Osteoblast (primary cell): ENCODE data around the gene SEMA6C. TPM values are rescaled to one million over a fixed set of nuclear protein-coding genes. Genes with fewer than 3 reads are reported as not detected.
A peak's percentile ranks its signal among the peaks of the same experiment; 100 is the strongest.

ENCODE experiments used
- DNase-seq: peaks from one replicate; pipeline ENCODE4 v3.0.0; 2011; ENCODE audit warnings: low spot score, mixed read lengths; ENCODE audit not compliant: insufficient read length; ENCODE audit errors: missing footprints
- H2AFZ ChIP-seq: 2 replicates; pipeline ENCODE4 v1.6.0; 2011; ENCODE audit warnings: mild to moderate bottlenecking, low read length
- H3K27ac ChIP-seq: 2 replicates; pipeline ENCODE4 v1.5.1; 2011; ENCODE audit warnings: mild to moderate bottlenecking, low read depth, low read length, moderate library complexity
- H3K27me3 ChIP-seq: 2 replicates; pipeline ENCODE4 v1.6.0; 2012; ENCODE audit warnings: mild to moderate bottlenecking, control low read depth, inconsistent platforms, low read length, moderate library complexity; ENCODE audit not compliant: insufficient read depth
- H3K36me3 ChIP-seq: 2 replicates; pipeline ENCODE4 v1.5.1; 2011; ENCODE audit warnings: mild to moderate bottlenecking, low read length, control low read depth, moderate library complexity; ENCODE audit not compliant: insufficient read depth
- H3K4me1 ChIP-seq: 2 replicates; pipeline ENCODE4 v1.5.1; 2011; ENCODE audit warnings: mild to moderate bottlenecking, low read length, control low read depth, moderate library complexity; ENCODE audit not compliant: insufficient read depth
- H3K4me2 ChIP-seq: 2 replicates; pipeline ENCODE4 v1.6.0; 2011; ENCODE audit warnings: mild to moderate bottlenecking, low read length; ENCODE audit not compliant: insufficient read depth
- H3K4me3 ChIP-seq: fragments of 200-600 bp; sonication (generic); 3 replicates; pipeline ENCODE4 v1.5.1; 2012; ENCODE audit warnings: mild to moderate bottlenecking, low read length, inconsistent platforms; ENCODE audit not compliant: insufficient read depth
- H3K79me2 ChIP-seq: 2 replicates; pipeline ENCODE4 v1.6.0; 2012; ENCODE audit warnings: mild to moderate bottlenecking, low read length, control low read depth, inconsistent platforms; ENCODE audit not compliant: insufficient read depth
- H3K9me3 ChIP-seq: 2 replicates; pipeline ENCODE4 v1.5.1; 2011; ENCODE audit warnings: low read depth, low read length, control low read depth
- H4K20me1 ChIP-seq: 2 replicates; pipeline ENCODE4 v1.6.0; 2012; ENCODE audit warnings: mild to moderate bottlenecking, low read length, control low read depth; ENCODE audit not compliant: insufficient read depth
- CTCF ChIP-seq: IDR thresholded peaks from 2 replicates; pipeline ENCODE4 v1.5.1; 2011; ENCODE audit warnings: mild to moderate bottlenecking, low read depth, low read length, moderate library complexity; ENCODE audit errors: extremely low read depth
- total RNA-seq: library from RNA; depleted of rRNA; stranded (reverse); fragments of >200 nt; gene quantifications from 2 replicates; pipeline ENCODE4 v1.2.3, GENCODE V29; 2012

The SEMA6C gene
- total RNA-seq, 1 donor, result 2.2 TPM

- Histone ChIP-seq H3K79me2 (no peaks in the 10 kb centered on the region), H3K4me2 (no peak overlapping the region), H3K4me1 (peaks cover 6% of the 10 kb centered on the region), H3K4me3 (no peak overlapping the region), H3K27me3 (no peaks in the 10 kb centered on the region), H3K27ac (no peak overlapping the region), H3K36me3 (no peaks in the 10 kb centered on the region), H2AFZ (no peak overlapping the region), H4K20me1 (no peaks in the 10 kb centered on the region), H3K9me3 (no peaks in the 10 kb centered on the region)
- no peak for TF ChIP-seq CTCF
- no peak for DNase-seq
These were observed 21.5 kb downstream of the SEMA6C start for GRCh38 chr1:151124763-151125403.

GRCh38 chr1:151113877-151114276, 32.6 kb downstream of the SEMA6C start:
- Histone ChIP-seq H2AFZ (no peak overlapping the region), H4K20me1 (no peaks in the 10 kb centered on the region), H3K4me1 (no peaks in the 10 kb centered on the region), H3K4me3 (no peak overlapping the region), H3K4me2 (no peak overlapping the region), H3K9me3 (no peaks in the 10 kb centered on the region), H3K27me3 (no peaks in the 10 kb centered on the region), H3K36me3 (no peaks in the 10 kb centered on the region), H3K27ac (no peak overlapping the region), H3K79me2 (no peaks in the 10 kb centered on the region)
- no peak for TF ChIP-seq CTCF
- no peak for DNase-seq

GRCh38 chr1:151108331-151108730, 38.1 kb downstream of the SEMA6C start:
- no peaks in the 10 kb centered on the region for H3K36me3 ChIP-seq
- no peak overlapping the region for H3K4me3 ChIP-seq
- no peaks in the 10 kb centered on the region for H3K27me3 ChIP-seq
- no peak for DNase-seq
- no peak overlapping the region for H3K27ac ChIP-seq
- peaks cover 7% of the 10 kb centered on the region for H3K4me1 ChIP-seq
- H4K20me1 ChIP-seq, result no peaks in the 10 kb centered on the region
- H3K79me2 ChIP-seq, result no peaks in the 10 kb centered on the region
- TF ChIP-seq CTCF, result no peak
- H3K9me3 ChIP-seq, result no peaks in the 10 kb centered on the region
- H2AFZ ChIP-seq, result no peak overlapping the region
- H3K4me2 ChIP-seq, result no peak overlapping the region

GRCh38 chr1:151106894-151107293, 39.5 kb downstream of the SEMA6C start:
- H3K27ac ChIP-seq, result no peak overlapping the region
- no peaks in the 10 kb centered on the region for H3K36me3 ChIP-seq
- H2AFZ ChIP-seq, result no peak overlapping the region
- H4K20me1 ChIP-seq, result no peaks in the 10 kb centered on the region
- no peaks in the 10 kb centered on the region for H3K27me3 ChIP-seq
- H3K4me2 ChIP-seq, result peak overlapping the region; percentile 16
- no peak overlapping the region for H3K4me3 ChIP-seq
- peaks cover 7% of the 10 kb centered on the region for H3K4me1 ChIP-seq
- peak; percentile 81 for DNase-seq
- no peaks in the 10 kb centered on the region for H3K9me3 ChIP-seq
- TF ChIP-seq CTCF, result no peak
- no peaks in the 10 kb centered on the region for H3K79me2 ChIP-seq
